ENCODE data around the gene GRID2.
"Not testable (repeated sequence)": the region's sequence is repeated elsewhere in the genome, so short reads cannot be mapped to it uniquely, and the experiment has no call there.

The GRID2 gene

DNA sequence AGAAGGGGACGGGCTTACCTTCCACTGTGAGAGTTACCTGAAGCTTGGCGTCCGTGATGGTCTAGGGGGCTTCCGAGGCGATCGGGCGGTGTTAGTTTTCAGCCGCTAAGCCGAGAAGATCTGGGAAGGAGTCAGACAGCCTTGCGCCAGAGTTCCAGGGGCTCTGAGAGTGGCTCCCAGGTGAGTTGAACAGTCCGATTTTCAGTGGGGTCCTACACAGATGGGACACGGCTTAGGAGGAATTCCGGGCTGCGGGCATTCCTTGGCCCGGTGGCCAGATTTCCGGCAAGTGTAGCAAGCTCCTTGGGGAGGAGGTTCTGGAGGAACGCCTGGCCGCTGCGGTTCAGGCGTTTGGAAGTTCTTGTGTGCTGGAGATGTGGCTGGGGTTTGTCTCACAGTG is 138.4 kb downstream of the GRID2 start:
- H3K36me3 Mint-ChIP-seq, H3K27me3 Mint-ChIP-seq, DNase-seq, H3K27ac Mint-ChIP-seq, CTCF ChIA-PET, H3K4me1 Mint-ChIP-seq, H3K4me3 Mint-ChIP-seq: not testable (repeated sequence)
- H3K9me3 Mint-ChIP-seq = peaks cover 18% of the 10 kb centered on the region

DNA sequence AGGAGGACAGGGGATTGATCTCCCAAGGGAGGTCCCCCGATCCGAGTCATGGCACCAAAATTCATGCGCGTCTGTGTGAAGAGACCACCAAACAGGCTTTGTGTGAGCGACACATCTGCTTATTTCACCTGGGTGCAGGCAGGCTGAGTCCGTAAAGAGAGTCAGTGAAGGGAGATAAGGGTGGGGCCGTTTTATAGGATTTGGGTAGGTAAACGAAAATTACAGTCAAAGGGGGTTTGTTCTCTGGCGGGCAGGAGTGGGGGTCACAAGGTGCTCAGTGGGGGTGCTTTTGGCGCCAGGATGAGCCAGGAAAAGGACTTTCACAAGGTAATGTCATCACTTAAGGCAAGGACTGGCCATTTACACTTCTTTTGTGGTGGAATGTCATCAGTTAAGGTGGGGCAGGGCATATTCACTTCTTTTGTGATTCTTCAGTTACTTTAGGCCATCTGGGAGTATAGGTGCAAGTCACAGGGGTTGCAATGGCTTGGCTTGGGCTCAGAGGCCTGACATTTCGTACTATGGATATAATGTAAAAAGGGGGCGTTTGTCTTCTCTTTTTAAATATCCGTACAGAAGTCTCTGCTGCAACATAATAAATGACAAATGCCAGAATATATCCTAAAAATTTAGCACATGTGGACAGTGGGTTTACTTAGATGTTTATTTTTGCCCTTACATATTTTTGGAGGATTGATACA is 140.5 kb downstream of the GRID2 start:
- H3K27ac Mint-ChIP-seq, H3K36me3 Mint-ChIP-seq, H3K4me1 Mint-ChIP-seq, CTCF ChIA-PET, H3K4me3 Mint-ChIP-seq, H3K27me3 Mint-ChIP-seq, DNase-seq: not testable (repeated sequence)
- peaks cover 16% of the 10 kb centered on the region for H3K9me3 Mint-ChIP-seq

DNA sequence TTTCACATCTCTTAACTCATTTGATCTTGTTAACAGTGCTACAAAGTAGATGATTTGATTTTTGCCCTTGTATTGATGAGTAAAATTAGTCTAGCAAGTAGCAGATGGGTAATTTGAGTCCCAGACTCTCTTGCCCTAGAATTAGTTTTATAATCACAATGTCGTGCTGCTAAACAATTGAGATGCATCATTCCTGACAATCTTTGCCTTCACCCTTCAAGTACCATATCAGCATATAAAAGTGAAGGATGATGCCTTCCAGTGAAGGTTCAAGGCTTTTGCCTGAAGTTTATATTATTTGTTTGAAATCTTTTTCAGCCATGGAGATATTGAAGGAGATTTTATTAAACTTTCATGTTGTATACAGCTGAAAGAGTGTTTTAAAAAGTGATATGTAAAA is 141.4 kb downstream of the GRID2 start:
- Mint-ChIP-seq H3K36me3 (no peaks in the 10 kb centered on the region), H3K27me3 (no peaks in the 10 kb centered on the region), H3K4me3 (no peak overlapping the region), H3K4me1 (no peaks in the 10 kb centered on the region), H3K9me3 (peaks cover 16% of the 10 kb centered on the region), H3K27ac (no peak overlapping the region)
- CTCF ChIA-PET = no interaction called here
- DNase-seq = no peak

DNA sequence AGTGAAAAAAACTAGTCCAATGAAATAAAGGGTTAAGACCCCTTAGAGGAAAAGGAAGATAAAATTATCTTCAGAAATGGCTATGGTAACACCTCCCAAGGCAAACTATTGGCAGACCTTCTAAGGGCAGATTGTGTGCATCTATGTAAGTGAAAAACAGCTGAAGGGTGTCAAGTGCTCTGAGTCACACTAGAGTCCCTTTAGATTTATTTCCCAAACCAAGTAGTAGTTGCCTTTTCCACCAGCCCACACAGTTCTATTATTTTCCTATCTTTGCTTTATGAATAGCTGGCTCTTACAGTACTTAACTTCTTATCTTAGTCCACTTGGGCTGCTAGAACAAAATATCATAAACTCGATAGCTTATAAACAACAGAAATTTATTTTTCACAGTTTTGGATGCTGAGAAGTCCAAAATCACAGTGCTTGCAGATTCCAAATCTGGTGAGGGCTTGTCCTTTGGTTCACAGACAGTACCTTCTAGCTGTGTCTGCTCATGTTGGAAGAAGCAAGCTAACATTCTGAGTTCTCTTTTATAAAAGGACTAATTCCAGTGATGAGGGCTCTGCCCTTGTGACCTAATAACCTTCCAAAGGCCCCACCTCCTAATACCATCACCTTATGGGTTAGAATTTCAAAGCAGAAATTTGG is 143.6 kb downstream of the GRID2 start:
- Mint-ChIP-seq H3K27ac (no peak overlapping the region), H3K4me3 (no peak overlapping the region), H3K4me1 (no peaks in the 10 kb centered on the region), H3K27me3 (no peaks in the 10 kb centered on the region), H3K9me3 (peaks cover 10% of the 10 kb centered on the region), H3K36me3 (no peaks in the 10 kb centered on the region)
- CTCF ChIA-PET = no interaction called here
- no peak for DNase-seq

DNA sequence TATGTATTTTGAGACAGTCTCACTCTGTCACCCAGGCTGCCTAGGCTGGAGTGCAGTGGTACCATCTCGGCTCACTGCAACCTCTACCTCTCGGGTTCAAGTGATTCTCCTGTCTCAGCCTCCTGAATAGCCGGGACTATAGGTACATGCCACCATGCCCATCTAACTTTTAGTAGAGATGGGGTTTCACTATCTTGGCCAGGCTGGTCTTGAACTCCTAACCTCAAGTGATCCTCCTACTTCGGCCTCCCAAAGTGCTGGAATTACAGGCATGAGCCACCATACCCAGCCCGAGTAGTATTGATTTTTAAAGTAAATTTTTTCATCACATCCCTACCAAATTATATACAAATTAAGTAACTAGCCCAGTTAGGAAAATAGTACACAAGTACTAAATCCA is 144.4 kb downstream of the GRID2 start:
- H3K27ac Mint-ChIP-seq, CTCF ChIA-PET, DNase-seq, H3K4me3 Mint-ChIP-seq, H3K36me3 Mint-ChIP-seq, H3K9me3 Mint-ChIP-seq, H3K4me1 Mint-ChIP-seq, H3K27me3 Mint-ChIP-seq: not testable (repeated sequence)

DNA sequence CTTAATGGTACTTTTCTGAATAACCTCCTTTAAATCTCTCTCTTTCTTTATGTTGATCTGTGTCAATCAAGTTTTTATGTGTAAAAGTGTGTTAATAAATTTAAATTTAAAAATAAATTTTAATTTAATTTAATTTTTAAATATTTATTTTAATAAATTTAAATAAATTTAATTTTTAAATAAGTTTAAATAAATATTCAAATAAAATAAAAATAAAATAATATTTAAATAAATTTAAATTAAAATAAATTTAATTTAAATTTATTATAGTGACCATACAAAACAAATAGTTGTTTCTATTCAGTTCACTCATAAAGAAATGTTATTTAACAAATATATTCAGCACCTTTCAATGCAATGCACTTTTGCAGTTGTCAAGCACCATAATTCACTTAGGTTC is 146.9 kb downstream of the GRID2 start:
- no peak for DNase-seq
- Mint-ChIP-seq H3K36me3 (no peaks in the 10 kb centered on the region), H3K27ac (no peak overlapping the region), H3K4me3 (no peak overlapping the region), H3K9me3 (peaks cover 3% of the 10 kb centered on the region), H3K4me1 (no peaks in the 10 kb centered on the region), H3K27me3 (no peaks in the 10 kb centered on the region)
- CTCF ChIA-PET = no interaction called here

DNA sequence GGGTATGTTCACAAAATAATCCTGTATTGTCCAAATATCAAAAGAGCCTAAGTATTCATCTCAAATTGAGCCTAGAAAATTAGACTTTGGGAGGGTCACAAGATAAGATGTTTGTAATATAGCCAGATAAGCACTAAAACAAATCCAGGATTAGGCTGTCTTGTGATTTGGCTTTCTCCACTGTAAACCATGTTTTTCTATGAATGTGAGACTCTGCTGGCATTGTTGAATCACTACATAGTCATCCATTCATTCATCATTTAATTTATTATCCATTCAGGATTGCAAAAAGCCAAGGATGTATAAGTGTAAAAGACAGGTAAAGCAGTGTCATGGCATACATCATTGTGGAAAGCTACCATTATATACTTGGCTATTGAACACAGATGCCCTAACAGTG is 148.0 kb downstream of the GRID2 start:
- H3K36me3 Mint-ChIP-seq = no peaks in the 10 kb centered on the region
- no peaks in the 10 kb centered on the region for H3K4me1 Mint-ChIP-seq
- peaks cover 3% of the 10 kb centered on the region for H3K9me3 Mint-ChIP-seq
- no peaks in the 10 kb centered on the region for H3K27me3 Mint-ChIP-seq
- DNase-seq = no peak
- H3K27ac Mint-ChIP-seq = no peak overlapping the region
- CTCF ChIA-PET = no interaction called here
- no peak overlapping the region for H3K4me3 Mint-ChIP-seq

DNA sequence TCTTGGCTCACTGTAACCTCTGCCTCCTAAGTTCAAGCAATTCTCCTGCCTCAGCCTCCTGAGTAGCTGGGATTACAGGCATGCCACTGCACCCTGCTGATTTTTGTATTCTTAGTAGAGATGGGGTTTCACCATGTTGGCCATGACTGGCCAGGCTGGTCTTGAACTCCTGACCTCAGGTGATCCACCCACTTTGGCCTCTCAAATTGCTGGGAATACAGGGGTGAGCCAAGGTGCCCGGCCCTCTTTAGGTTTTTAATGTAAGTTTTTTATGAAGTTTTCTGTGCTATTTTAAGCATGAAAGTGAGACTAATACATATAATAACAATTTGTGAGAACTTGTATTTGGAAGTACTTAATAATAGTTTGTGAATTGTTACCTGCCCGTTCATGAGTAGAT is 148.6 kb downstream of the GRID2 start:
- CTCF ChIA-PET = not testable (repeated sequence)

DNA sequence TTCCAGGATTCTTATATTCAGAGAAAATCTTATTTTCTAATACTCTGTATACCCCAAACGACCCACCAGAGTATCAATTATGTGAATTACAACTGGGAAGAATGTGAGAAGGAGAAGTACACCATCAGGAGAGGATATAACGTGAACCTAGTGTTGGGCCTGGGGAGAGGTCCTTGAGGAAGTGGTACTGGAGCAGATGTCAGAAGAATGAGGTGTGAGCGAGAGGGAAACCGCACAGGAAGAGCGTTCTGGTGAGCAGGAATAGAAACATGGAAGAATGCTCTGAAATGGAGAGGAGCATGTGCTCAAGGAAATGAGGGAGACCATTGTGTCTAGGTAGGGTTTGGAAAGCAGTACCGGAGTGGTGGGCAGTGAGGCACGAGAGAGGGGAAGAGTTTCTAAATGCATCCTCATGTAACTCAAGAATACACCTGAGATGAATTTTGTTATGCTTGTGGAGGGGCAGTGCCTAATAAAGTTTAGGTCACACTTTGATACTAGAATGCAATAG is 151.6 kb downstream of the GRID2 start:
- Mint-ChIP-seq H3K36me3 (no peaks in the 10 kb centered on the region), H3K9me3 (peaks cover 3% of the 10 kb centered on the region), H3K4me3 (no peak overlapping the region), H3K27me3 (no peaks in the 10 kb centered on the region), H3K4me1 (no peaks in the 10 kb centered on the region), H3K27ac (no peak overlapping the region)
- no peak for DNase-seq
- CTCF ChIA-PET = no interaction called here

More for the DNA sequence above, 148.6 kb downstream of the GRID2 start:
- not testable (repeated sequence) for H3K4me1 Mint-ChIP-seq, H3K4me3 Mint-ChIP-seq, H3K36me3 Mint-ChIP-seq, DNase-seq, H3K27me3 Mint-ChIP-seq, H3K9me3 Mint-ChIP-seq, H3K27ac Mint-ChIP-seq

DNA sequence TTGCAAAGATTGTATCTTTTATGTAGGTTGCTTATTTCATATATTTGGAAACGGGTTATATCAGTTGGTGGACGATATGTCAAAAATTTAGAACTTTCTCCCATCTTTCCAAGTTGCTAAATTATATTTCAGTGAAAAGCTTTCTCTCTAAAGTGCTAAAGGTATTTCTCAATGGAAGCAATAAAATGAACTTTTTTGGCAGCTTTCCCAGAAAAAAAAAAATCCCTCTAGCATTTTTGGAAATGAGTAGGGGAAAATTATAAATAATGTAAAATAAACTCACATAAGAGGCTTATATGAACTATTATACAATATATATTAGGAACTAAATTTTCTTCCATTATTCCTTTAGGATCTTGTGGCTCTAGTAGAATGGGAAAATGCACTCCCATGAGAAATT is 152.2 kb downstream of the GRID2 start:
- Mint-ChIP-seq H3K27ac (no peak overlapping the region), H3K4me3 (no peak overlapping the region), H3K4me1 (no peaks in the 10 kb centered on the region), H3K9me3 (peaks cover 3% of the 10 kb centered on the region), H3K36me3 (no peaks in the 10 kb centered on the region), H3K27me3 (no peaks in the 10 kb centered on the region)
- no peak for DNase-seq
- CTCF ChIA-PET = no interaction called here

DNA sequence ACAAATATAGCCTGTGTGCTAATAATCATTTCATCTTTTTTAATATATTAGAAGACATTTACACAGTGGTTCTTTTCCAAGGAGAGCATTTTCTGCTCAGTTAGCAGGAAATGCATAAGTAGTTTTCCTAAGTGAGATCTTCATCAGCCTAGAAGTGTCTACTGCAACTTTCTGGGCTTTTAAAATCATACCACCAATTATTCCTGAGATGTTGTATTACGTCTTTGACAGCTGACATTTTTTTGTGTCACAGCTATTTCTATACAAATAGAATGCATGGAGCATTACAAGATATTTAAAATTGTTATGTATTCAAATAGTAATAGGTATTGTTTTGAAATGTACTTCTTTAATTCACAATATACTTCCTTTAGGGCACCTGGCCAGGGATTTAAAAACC is 158.0 kb downstream of the GRID2 start:
- CTCF ChIA-PET = no interaction called here
- Mint-ChIP-seq H3K36me3 (no peaks in the 10 kb centered on the region), H3K4me1 (no peaks in the 10 kb centered on the region), H3K4me3 (no peak overlapping the region), H3K27ac (no peak overlapping the region), H3K27me3 (no peaks in the 10 kb centered on the region), H3K9me3 (no peaks in the 10 kb centered on the region)
- no peak for DNase-seq

DNA sequence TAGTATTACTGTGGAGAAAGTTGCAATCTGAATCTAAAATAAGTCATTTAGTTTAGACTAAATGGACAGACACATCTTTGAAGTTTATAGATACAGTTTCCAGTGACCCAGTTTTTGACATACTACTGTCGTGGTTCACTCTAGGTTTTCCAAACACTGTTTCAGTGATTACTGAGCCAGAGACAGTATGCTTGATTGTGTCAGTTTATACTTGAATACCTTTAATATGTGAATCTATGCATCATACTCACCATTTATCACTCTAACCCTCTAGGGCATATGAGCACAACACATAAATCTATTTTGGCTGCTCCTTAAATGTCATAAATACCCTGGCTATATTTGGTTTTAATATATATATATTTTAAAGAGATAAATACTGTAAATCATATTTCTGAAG is 173.5 kb downstream of the GRID2 start:
- H3K27me3 Mint-ChIP-seq = no peaks in the 10 kb centered on the region
- H3K9me3 Mint-ChIP-seq = peaks cover 3% of the 10 kb centered on the region
- no peak for DNase-seq
- H3K27ac Mint-ChIP-seq = no peak overlapping the region
- CTCF ChIA-PET = no interaction called here
- H3K4me3 Mint-ChIP-seq = no peak overlapping the region
- H3K4me1 Mint-ChIP-seq = no peaks in the 10 kb centered on the region
- H3K36me3 Mint-ChIP-seq = no peaks in the 10 kb centered on the region

DNA sequence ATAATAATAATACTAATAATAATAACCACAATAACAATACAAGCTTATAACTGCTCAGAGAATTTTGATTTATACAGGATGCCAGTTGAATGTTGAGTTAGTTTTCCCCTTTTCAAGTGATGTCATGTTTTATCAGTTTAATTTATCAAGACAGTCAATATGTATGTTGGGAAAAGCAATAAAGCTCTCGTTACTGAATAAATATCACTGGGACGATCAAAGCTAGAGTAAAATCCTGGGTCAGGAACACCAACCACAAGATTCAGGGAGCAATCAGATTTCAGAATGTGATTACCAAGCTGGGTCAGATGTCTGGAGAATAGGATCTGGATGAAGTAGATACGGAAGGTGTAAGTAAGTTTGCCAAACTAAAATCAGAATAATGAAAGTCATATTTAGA is 179.6 kb downstream of the GRID2 start:
- Mint-ChIP-seq H3K36me3 (no peaks in the 10 kb centered on the region), H3K27me3 (no peaks in the 10 kb centered on the region), H3K4me1 (no peaks in the 10 kb centered on the region), H3K9me3 (no peaks in the 10 kb centered on the region), H3K27ac (no peak overlapping the region), H3K4me3 (no peak overlapping the region)
- DNase-seq = no peak
- CTCF ChIA-PET = no interaction called here

DNA sequence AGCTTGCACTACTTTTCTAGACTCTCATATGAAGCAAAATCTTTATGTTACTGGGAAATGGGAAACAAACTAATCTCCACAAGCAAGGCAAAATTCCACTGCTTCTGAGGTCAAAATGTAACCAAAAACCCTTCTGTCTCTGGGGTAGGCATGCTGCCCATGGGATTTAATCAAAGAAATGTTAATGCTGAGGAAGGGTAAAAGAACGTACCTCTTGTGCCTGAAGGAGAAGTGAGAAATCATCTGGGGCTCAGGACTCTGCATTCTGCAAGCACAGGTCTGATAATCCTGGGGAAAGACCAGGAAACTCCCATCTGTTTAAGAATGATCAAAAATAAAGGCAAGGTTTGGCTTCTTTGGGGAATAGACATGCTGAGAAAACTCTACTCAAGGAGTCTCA is 184.7 kb downstream of the GRID2 start:
- Mint-ChIP-seq H3K27ac (no peak overlapping the region), H3K4me1 (no peaks in the 10 kb centered on the region)

DNA sequence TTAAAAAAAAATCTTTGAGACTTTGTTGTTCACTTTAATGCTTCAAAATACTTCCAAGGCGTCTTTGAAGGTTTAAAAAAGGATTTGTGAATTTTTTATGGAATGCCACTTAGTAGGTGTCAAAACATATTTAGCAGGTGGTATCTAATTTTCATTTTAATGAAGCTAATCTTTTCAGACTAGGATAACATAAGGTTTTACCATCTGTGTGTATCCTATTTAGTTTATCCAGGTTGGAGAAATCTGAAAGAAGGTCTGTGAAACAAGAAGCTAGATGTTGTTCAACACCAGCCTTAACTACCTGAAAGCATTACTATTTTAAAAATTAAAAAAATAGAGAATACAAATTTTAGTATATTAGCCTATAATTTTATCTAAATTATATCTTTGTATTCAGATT is 193.4 kb downstream of the GRID2 start:
- Mint-ChIP-seq H3K27ac (no peak overlapping the region), H3K27me3 (no peaks in the 10 kb centered on the region), H3K4me1 (no peaks in the 10 kb centered on the region), H3K36me3 (no peaks in the 10 kb centered on the region), H3K4me3 (no peak overlapping the region), H3K9me3 (no peaks in the 10 kb centered on the region)
- DNase-seq = no peak
- CTCF ChIA-PET = no interaction called here

More for the DNA sequence above, 184.7 kb downstream of the GRID2 start:
- H3K4me3 Mint-ChIP-seq = no peak overlapping the region
- DNase-seq = no peak
- H3K27me3 Mint-ChIP-seq = no peaks in the 10 kb centered on the region
- H3K36me3 Mint-ChIP-seq = no peaks in the 10 kb centered on the region
- CTCF ChIA-PET = no interaction called here
- no peaks in the 10 kb centered on the region for H3K9me3 Mint-ChIP-seq
